Muscle of leg (tissue), 11 donors: ENCODE measurements around the gene UCP1. TPM values are rescaled to one million over a fixed set of nuclear protein-coding genes. Genes with fewer than 3 reads are reported as not detected.
A peak's percentile ranks its signal among the peaks of the same experiment; 100 is the strongest.

ENCODE experiments used
- DNase-seq: peaks from one replicate; pipeline ENCODE4 v3.0.0; 2013
- H3K27ac ChIP-seq: one replicate; pipeline ENCODE4 v1.5.1; 2013; ENCODE audit warnings: mild to moderate bottlenecking, low read length, control low read depth
- H3K27me3 ChIP-seq: one replicate; pipeline ENCODE4 v1.6.1; 2013; ENCODE audit warnings: low read length; ENCODE audit not compliant: control insufficient read depth, insufficient read depth
- H3K36me3 ChIP-seq: one replicate; pipeline ENCODE4 v1.6.1; 2013; ENCODE audit warnings: low read length; ENCODE audit not compliant: control insufficient read depth, insufficient read depth
- H3K4me1 ChIP-seq: one replicate; pipeline ENCODE4 v1.6.1; 2013; ENCODE audit warnings: low read length; ENCODE audit not compliant: control insufficient read depth, insufficient read depth
- H3K4me3 ChIP-seq: one replicate; pipeline ENCODE4 v1.5.1; 2013; ENCODE audit warnings: low read length, control low read depth
- H3K9me3 ChIP-seq: replicated peaks from 2 replicates; pipeline ENCODE4 v1.6.1; 2013; ENCODE audit warnings: low read depth, low read length; ENCODE audit not compliant: control insufficient read depth
- WGBS: methylation state at CpG from one replicate; pipeline ENCODE4 v1.1.5; 2013; ENCODE audit warnings: missing lambda C conversion rate; ENCODE audit not compliant: insufficient coverage; 5-methylcytosine and 5-hydroxymethylcytosine counted together
- polyA plus RNA-seq, 8 donors: library from polyadenylated mRNA; unstranded; fragments of 120-200 nt; gene quantifications; one replicate each; pipeline versions ENCODE4 v1.2.1 to v1.2.3, GENCODE V29; 2013; ENCODE audit warnings: inconsistent platforms in 1 of 8, low replicate concordance in 1 of 8; ENCODE audit not compliant: insufficient read length in 8 of 8, insufficient read depth in 1 of 8
- total RNA-seq: library from RNA; stranded (reverse); fragments of 120-200 nt; gene quantifications from one replicate; pipeline ENCODE4 v1.2.4, GENCODE V29; 2013

The UCP1 gene
- total and polyA plus RNA-seq, 9 donors: 0.13 TPM; not detected in 8

- Histone ChIP-seq H3K36me3 (no peaks in the 10 kb centered on the region), H3K9me3 (no peaks in the 10 kb centered on the region), H3K27me3 (no peaks in the 10 kb centered on the region), H3K4me3 (no peak overlapping the region), H3K27ac (no peak overlapping the region), H3K4me1 (no peaks in the 10 kb centered on the region)
- DNase-seq: no peak
- WGBS: 67% methylated on average over 2 of the region's 2 CpGs
Measured at GRCh38 chr4:140602714-140603113, 34.0 kb upstream of the UCP1 start.

- Histone ChIP-seq H3K4me1 (no peaks in the 10 kb centered on the region), H3K4me3 (no peak overlapping the region), H3K27ac (no peak overlapping the region), H3K9me3 (no peaks in the 10 kb centered on the region), H3K36me3 (no peaks in the 10 kb centered on the region), H3K27me3 (no peaks in the 10 kb centered on the region)
- 71% methylated on average over 8 of the region's 8 CpGs for WGBS
- no peak for DNase-seq
Measured at GRCh38 chr4:140600408-140600807, 31.6 kb upstream of the UCP1 start.

DNA sequence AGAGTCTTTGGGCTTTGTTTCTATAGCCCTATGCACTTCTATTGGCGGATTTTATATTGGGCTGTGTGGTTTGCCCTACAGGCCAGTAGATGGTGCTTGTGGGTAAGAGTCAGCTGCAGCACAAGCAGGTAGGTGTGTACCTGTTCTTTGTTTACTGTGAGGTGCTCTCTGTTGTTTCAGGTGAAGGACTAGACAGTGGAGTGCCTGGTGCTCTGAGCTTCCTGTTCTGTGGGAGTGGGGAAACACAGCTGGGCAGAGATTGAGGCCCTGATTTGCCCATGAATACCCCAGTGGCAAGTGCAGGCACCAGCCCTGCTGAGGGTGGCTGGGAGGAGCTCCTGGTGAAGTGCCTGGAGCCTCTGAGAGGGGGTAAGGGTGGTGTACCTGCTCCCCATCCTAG, 26.3 kb upstream of the UCP1 start:
- WGBS: no CpG with 5 or more reads among the region's 1 CpG
- no peaks in the 10 kb centered on the region for H3K27me3 ChIP-seq
- no peaks in the 10 kb centered on the region for H3K36me3 ChIP-seq
- H3K27ac ChIP-seq: no peak overlapping the region
- no peaks in the 10 kb centered on the region for H3K9me3 ChIP-seq
- DNase-seq: no peak
- no peak overlapping the region for H3K4me3 ChIP-seq
- H3K4me1 ChIP-seq: no peaks in the 10 kb centered on the region

- Histone ChIP-seq H3K36me3 (no peaks in the 10 kb centered on the region), H3K9me3 (no peaks in the 10 kb centered on the region), H3K27me3 (peaks cover 10% of the 10 kb centered on the region), H3K4me1 (no peaks in the 10 kb centered on the region), H3K27ac (no peak overlapping the region), H3K4me3 (no peak overlapping the region)
- DNase-seq: no peak
- no CpG with 5 or more reads among the region's 1 CpG for WGBS
Measured at GRCh38 chr4:140584439-140584838, 15.7 kb upstream of the UCP1 start.

GRCh38 chr4:140581078-140581477, 12.3 kb upstream of the UCP1 start:
- H3K4me1 ChIP-seq: no peaks in the 10 kb centered on the region
- no peaks in the 10 kb centered on the region for H3K9me3 ChIP-seq
- no peak overlapping the region for H3K4me3 ChIP-seq
- H3K36me3 ChIP-seq: no peaks in the 10 kb centered on the region
- no peak for DNase-seq
- peaks cover 27% of the 10 kb centered on the region for H3K27me3 ChIP-seq
- no peak overlapping the region for H3K27ac ChIP-seq
- WGBS: 20% methylated on average over 1 of the region's 3 CpGs

GRCh38 chr4:140579278-140579677, 10.5 kb upstream of the UCP1 start:
- Histone ChIP-seq H3K4me1 (no peaks in the 10 kb centered on the region), H3K36me3 (no peaks in the 10 kb centered on the region), H3K9me3 (no peaks in the 10 kb centered on the region), H3K27ac (no peak overlapping the region), H3K4me3 (no peak overlapping the region), H3K27me3 (peaks cover 32% of the 10 kb centered on the region)
- no peak for DNase-seq
- 0% methylated on average over 12 of the region's 27 CpGs for WGBS

DNA sequence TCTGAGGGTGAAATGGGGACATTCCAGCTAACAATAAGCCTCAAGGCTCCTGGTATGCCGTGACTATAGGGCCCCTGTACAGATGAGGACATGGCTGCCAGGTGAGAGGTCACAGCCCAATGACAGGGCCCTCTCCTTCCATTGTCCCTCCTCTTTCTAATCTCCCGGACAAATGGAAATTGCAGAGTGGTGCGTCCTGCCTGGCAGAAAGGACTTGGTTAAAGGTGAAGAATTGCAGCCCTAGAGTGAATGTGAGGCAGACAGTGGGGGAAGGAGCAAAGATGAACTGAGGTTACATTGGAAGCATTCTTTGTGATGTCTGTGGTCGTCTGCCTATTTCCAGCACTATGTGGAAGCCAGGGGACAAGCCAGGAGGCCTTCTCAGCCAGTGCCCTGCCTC, 6.7 kb upstream of the UCP1 start:
- Histone ChIP-seq H3K9me3 (peaks cover 2% of the 10 kb centered on the region), H3K27ac (no peak overlapping the region), H3K27me3 (peaks cover 30% of the 10 kb centered on the region), H3K36me3 (no peaks in the 10 kb centered on the region), H3K4me3 (no peak overlapping the region), H3K4me1 (no peaks in the 10 kb centered on the region)
- DNase-seq: no peak
- 67% methylated on average over 1 of the region's 4 CpGs for WGBS

- WGBS: no CpG with 5 or more reads among the region's 2 CpGs
Measured at GRCh38 chr4:140571620-140572019, 2.9 kb upstream of the UCP1 start.

DNA sequence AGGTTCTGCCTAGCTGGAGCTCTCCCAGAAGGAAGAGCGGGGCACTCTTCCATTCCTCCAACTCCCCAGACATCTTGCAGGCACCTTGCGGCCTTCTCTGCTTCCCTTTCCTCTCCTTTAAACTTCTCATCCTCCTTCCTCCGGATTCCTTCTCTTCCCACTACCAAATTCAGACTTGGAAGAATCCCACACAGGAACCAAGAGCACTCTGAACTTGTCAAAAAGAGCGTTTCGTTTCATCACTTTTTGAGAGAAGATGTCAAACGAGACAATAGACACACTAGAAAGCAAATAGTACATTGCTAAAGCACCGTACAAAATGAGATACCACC, 512 bp upstream of the UCP1 start:
- Histone ChIP-seq H3K36me3 (no peaks in the 10 kb centered on the region), H3K4me1 (peaks cover 14% of the 10 kb centered on the region), H3K9me3 (peaks cover 2% of the 10 kb centered on the region), H3K27me3 (peaks cover 40% of the 10 kb centered on the region), H3K27ac (no peak overlapping the region), H3K4me3 (peak overlapping the region; percentile 42)
- DNase-seq: no peak
- 3% methylated on average over 4 of the region's 7 CpGs for WGBS

More at GRCh38 chr4:140571620-140572019, 2.9 kb upstream of the UCP1 start:
- H3K4me1 ChIP-seq: peaks cover 14% of the 10 kb centered on the region
- no peaks in the 10 kb centered on the region for H3K36me3 ChIP-seq
- no peak overlapping the region for H3K4me3 ChIP-seq
- peaks cover 2% of the 10 kb centered on the region for H3K9me3 ChIP-seq
- DNase-seq: no peak
- H3K27ac ChIP-seq: no peak overlapping the region
- peaks cover 43% of the 10 kb centered on the region for H3K27me3 ChIP-seq

GRCh38 chr4:140559696-140560095, 9.1 kb downstream of the UCP1 start:
- Histone ChIP-seq H3K27me3 (no peaks in the 10 kb centered on the region), H3K4me1 (no peaks in the 10 kb centered on the region), H3K9me3 (no peaks in the 10 kb centered on the region), H3K27ac (no peak overlapping the region), H3K36me3 (no peaks in the 10 kb centered on the region), H3K4me3 (no peak overlapping the region)
- WGBS: 79% methylated on average over 3 of the region's 6 CpGs
- no peak for DNase-seq

DNA sequence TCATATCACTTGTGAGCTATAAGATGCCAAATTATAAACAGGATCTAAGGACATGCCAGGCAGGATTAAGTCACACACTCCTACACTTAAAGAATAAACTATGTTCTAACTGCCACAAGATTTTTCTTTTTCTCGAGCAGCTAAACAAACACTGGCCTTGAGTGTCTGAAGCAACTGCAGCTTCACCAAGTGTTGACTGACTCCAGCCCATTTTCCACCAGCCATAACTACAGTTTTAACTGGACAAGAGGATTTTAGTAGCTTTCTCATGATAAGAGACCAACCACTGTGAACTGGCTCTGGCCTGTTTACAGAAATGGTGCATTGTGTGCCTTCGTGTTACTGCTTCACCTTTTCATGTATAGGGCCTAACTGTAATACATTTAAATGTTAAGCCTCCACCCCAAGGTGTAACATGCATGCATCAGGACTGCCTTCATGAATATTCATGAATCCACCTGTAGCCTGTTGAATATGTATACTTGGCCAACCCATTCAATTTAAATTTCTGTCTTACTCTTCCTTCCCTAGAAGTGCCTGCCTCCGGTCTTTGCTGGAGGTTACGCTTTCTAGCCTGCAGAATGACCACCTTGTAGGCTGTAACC, 10.8 kb downstream of the UCP1 start:
- H3K27ac ChIP-seq: no peak overlapping the region
- DNase-seq: no peak
- H3K4me3 ChIP-seq: no peak overlapping the region
- H3K9me3 ChIP-seq: no peaks in the 10 kb centered on the region
- H3K36me3 ChIP-seq: no peaks in the 10 kb centered on the region
- H3K27me3 ChIP-seq: no peaks in the 10 kb centered on the region
- no peaks in the 10 kb centered on the region for H3K4me1 ChIP-seq
- 73% methylated on average over 2 of the region's 4 CpGs for WGBS
